Measurements from ENCODE around the gene MAP1S.

MAP1S gene

DNA sequence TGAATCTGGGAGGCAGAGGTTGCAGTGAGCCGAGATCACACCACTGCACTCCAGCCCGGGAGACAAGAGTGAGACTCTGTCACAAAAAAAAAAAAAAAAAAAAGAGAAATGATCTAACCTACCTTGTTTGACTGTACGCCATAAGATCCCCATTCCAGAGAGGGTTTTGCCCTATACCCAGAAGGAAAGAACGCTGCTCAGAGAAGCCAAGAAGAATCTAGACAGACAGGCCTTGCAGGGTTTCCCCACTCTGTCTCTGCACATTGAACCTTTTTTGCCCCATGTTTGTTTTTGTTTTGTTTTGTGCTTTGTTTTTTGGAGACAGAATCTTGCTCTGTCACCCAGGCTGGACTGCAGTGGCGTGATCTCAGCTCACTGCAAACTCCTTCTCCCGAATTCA, 7.4 kb upstream of the MAP1S start:
- Histone ChIP-seq H2AFZ (ENCODE audit: low read length) (no peak overlapping the region), H3K27ac (ENCODE audit: low read length) (no peak overlapping the region), H3K9me3 (replicated peaks; ENCODE audit: insufficient read depth, low read length) (no peaks in the 10 kb centered on the region), H3K4me2 (ENCODE audit: low read depth, low read length) (no peak overlapping the region), H3F3A (ENCODE audit: insufficient read depth, low read length) (no peaks in the 10 kb centered on the region), H3K79me2 (ENCODE audit: low read length) (no peaks in the 10 kb centered on the region), H3K9ac (ENCODE audit: low read length) (no peak overlapping the region), H3K27me3 (replicated peaks; ENCODE audit: insufficient read depth, low read length) (peaks cover 42% of the 10 kb centered on the region), H3K36me3 (replicated peaks; ENCODE audit: insufficient read depth, low read length) (no peaks in the 10 kb centered on the region), H3K9me2 (replicated peaks; ENCODE audit: insufficient read depth, low read length) (no peaks in the 10 kb centered on the region), H4K20me1 (ENCODE audit: insufficient read depth, low read length) (no peaks in the 10 kb centered on the region), H3K4me3 (ENCODE audit: low read length) (no peak overlapping the region), H3K4me1 (ENCODE audit: low read length) (no peaks in the 10 kb centered on the region)
- TF ChIP-seq EZH2phosphoT487 (IDR thresholded peaks at IDR 0.05; ENCODE audit: low read length) = no peak
- TF ChIP-seq EZH2 (optimal IDR thresholded peaks at IDR 0.05; ENCODE audit: low read depth, low read length) = no peak
- TF ChIP-seq, protein P1, sequence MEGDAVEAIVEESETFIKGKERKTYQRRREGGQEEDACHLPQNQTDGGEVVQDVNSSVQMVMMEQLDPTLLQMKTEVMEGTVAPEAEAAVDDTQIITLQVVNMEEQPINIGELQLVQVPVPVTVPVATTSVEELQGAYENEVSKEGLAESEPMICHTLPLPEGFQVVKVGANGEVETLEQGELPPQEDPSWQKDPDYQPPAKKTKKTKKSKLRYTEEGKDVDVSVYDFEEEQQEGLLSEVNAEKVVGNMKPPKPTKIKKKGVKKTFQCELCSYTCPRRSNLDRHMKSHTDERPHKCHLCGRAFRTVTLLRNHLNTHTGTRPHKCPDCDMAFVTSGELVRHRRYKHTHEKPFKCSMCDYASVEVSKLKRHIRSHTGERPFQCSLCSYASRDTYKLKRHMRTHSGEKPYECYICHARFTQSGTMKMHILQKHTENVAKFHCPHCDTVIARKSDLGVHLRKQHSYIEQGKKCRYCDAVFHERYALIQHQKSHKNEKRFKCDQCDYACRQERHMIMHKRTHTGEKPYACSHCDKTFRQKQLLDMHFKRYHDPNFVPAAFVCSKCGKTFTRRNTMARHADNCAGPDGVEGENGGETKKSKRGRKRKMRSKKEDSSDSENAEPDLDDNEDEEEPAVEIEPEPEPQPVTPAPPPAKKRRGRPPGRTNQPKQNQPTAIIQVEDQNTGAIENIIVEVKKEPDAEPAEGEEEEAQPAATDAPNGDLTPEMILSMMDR (IDR thresholded peaks at IDR 0.05; ENCODE audit: low read length) = no peak
- no peak for DNase-seq

DNA sequence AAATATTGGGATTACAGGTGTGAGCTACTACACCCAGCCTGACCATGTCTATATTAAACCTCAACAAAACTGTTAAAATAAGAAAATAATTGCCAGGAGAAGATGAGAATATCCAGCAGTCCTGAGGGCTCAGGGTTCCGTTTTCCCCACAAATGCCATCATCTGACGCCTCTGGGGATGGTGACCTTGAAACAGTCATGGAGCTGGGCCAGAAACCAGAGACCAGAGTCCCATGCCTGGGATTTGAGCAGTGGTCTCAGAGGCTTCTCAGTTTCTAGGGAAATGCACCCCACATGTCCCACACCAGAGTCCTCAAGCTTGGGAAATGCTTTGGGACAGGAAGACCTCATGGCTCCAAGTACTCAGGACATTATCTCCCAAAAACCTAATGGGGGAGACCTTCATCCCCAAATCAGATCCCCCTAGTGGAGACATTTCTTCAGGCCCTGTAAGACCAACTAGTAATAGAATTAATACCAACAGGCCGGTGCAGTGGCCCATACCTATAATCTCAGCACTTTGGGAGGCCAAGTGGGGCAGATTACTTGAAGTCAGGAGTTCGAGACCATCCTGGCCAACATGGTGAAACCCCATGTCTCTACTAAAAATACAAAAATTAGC, 2.9 kb upstream of the MAP1S start:
- H3K9ac ChIP-seq (ENCODE audit: low read length) = no peak overlapping the region
- H3K9me3 ChIP-seq (replicated peaks; ENCODE audit: insufficient read depth, low read length) = no peaks in the 10 kb centered on the region
- peaks cover 14% of the 10 kb centered on the region for H3K79me2 ChIP-seq (ENCODE audit: low read length)
- H3K4me3 ChIP-seq (ENCODE audit: low read length) = no peak overlapping the region
- H3F3A ChIP-seq (ENCODE audit: insufficient read depth, low read length) = no peaks in the 10 kb centered on the region
- H2AFZ ChIP-seq (ENCODE audit: low read length) = no peak overlapping the region
- no peaks in the 10 kb centered on the region for H4K20me1 ChIP-seq (ENCODE audit: insufficient read depth, low read length)
- no peak overlapping the region for H3K4me2 ChIP-seq (ENCODE audit: low read depth, low read length)
- TF ChIP-seq, protein P1 (IDR thresholded peaks at IDR 0.05; ENCODE audit: low read length) = peak; percentile 19; the same call in 1 of the 2 replicates
- no peak for TF ChIP-seq EZH2phosphoT487 (IDR thresholded peaks at IDR 0.05; ENCODE audit: low read length)
- DNase-seq = no peak
- no peaks in the 10 kb centered on the region for H3K9me2 ChIP-seq (replicated peaks; ENCODE audit: insufficient read depth, low read length)
- H3K4me1 ChIP-seq (ENCODE audit: low read length) = peaks cover 13% of the 10 kb centered on the region
- no peaks in the 10 kb centered on the region for H3K36me3 ChIP-seq (replicated peaks; ENCODE audit: insufficient read depth, low read length)
- H3K27ac ChIP-seq (ENCODE audit: low read length) = no peak overlapping the region
- H3K27me3 ChIP-seq (replicated peaks; ENCODE audit: insufficient read depth, low read length) = peaks cover 27% of the 10 kb centered on the region

DNA sequence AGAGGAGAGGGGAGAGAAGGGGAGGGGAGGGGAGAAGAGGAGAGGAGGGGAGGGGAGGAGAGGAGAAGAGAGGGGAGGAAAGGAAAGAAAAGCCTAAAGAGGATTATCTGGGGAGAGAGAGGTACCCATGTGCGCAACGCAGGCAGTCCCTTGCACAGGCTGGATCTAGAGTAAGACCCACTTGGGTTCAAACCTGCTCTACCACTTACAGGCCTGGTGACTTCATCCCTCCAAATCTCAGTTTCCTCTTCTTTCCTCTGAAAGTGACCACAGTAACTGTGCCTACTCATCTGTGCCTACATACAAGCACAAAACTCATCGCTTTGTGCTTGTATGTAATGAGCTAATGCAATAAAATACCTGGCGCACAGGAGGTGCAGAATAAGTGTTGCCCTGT, 732 bp upstream of the MAP1S start:
- Histone ChIP-seq H3K27ac (ENCODE audit: low read length) (no peak overlapping the region), H3K36me3 (replicated peaks; ENCODE audit: insufficient read depth, low read length) (no peaks in the 10 kb centered on the region), H2AFZ (ENCODE audit: low read length) (peak overlapping the region; percentile 92), H3K9me2 (replicated peaks; ENCODE audit: insufficient read depth, low read length) (no peaks in the 10 kb centered on the region), H3K79me2 (ENCODE audit: low read length) (peaks cover 14% of the 10 kb centered on the region), H3K4me3 (ENCODE audit: low read length) (peak overlapping the region; percentile 83), H4K20me1 (ENCODE audit: insufficient read depth, low read length) (no peaks in the 10 kb centered on the region), H3K27me3 (replicated peaks; ENCODE audit: insufficient read depth, low read length) (peaks cover 16% of the 10 kb centered on the region; the same call in 1 of the 2 replicates), H3K9me3 (replicated peaks; ENCODE audit: insufficient read depth, low read length) (no peaks in the 10 kb centered on the region), H3K4me2 (ENCODE audit: low read depth, low read length) (peak overlapping the region; percentile 94), H3F3A (ENCODE audit: insufficient read depth, low read length) (no peaks in the 10 kb centered on the region), H3K4me1 (ENCODE audit: low read length) (peaks cover 13% of the 10 kb centered on the region), H3K9ac (ENCODE audit: low read length) (no peak overlapping the region)
- no peak for DNase-seq
- TF ChIP-seq EZH2phosphoT487 (IDR thresholded peaks at IDR 0.05; ENCODE audit: low read length) = no peak
- TF ChIP-seq EZH2 (optimal IDR thresholded peaks at IDR 0.05; ENCODE audit: low read depth, low read length) = no peak
- TF ChIP-seq, protein P1 (IDR thresholded peaks at IDR 0.05; ENCODE audit: low read length) = no peak
